GM18868 (cell line): ENCODE data around the gene EDAR.

ENCODE experiments used
- ATAC-seq: cut with Tn5 transposase; IDR thresholded peaks from one replicate; pipeline ENCODE4 v1.9.1; 2021; ENCODE audit warnings: mild to moderate bottlenecking, moderate library complexity; ENCODE audit not compliant: unreplicated experiment

EDAR gene

GRCh38 chr2:108988796-108989713 is at the start of gene EDAR:
TSS of gene EDAR (minus strand) at chr2:108989220. CDS start at chr2:108931014, 58,206 bp downstream.
- no peak for ATAC-seq

- ATAC-seq: no peak
Measured at GRCh38 chr2:109033171-109033570, 44.2 kb upstream of the EDAR start.

- no peak for ATAC-seq
Measured at GRCh38 chr2:109032229-109032820, 43.3 kb upstream of the EDAR start.

- peak; percentile 74 for ATAC-seq
Measured at GRCh38 chr2:109031476-109032228, 42.6 kb upstream of the EDAR start.

- no peak for ATAC-seq
Measured at GRCh38 chr2:109030870-109031475, 42.0 kb upstream of the EDAR start.

- no peak for ATAC-seq
Measured at GRCh38 chr2:109029490-109030201, 40.6 kb upstream of the EDAR start.

- no peak for ATAC-seq
Measured at GRCh38 chr2:109028738-109029489, 39.9 kb upstream of the EDAR start.

- ATAC-seq: no peak
Measured at GRCh38 chr2:109028277-109028676, 39.3 kb upstream of the EDAR start.

- no peak for ATAC-seq
Measured at GRCh38 chr2:109027702-109028101, 38.7 kb upstream of the EDAR start.

GRCh38 chr2:109024477-109024876 is 35.5 kb upstream of the EDAR start:
- ATAC-seq: no peak

- no peak for ATAC-seq
Measured at GRCh38 chr2:109021895-109022300, 32.9 kb upstream of the EDAR start.

- no peak for ATAC-seq
Measured at GRCh38 chr2:109020217-109020637, 31.2 kb upstream of the EDAR start.

- no peak for ATAC-seq
Measured at GRCh38 chr2:109018452-109018851, 29.4 kb upstream of the EDAR start.

- ATAC-seq: no peak
Measured at GRCh38 chr2:109017017-109017416, 28.0 kb upstream of the EDAR start.

- no peak for ATAC-seq
Measured at GRCh38 chr2:109016376-109016775, 27.4 kb upstream of the EDAR start.

GRCh38 chr2:109014476-109014875 is 25.5 kb upstream of the EDAR start:
- ATAC-seq: no peak

GRCh38 chr2:109013051-109013450 is 24.0 kb upstream of the EDAR start:
- no peak for ATAC-seq

GRCh38 chr2:109009920-109010610 is 21.0 kb upstream of the EDAR start:
- ATAC-seq: no peak

GRCh38 chr2:109006971-109007370 is 18.0 kb upstream of the EDAR start:
- ATAC-seq: no peak
